GM18526 (cell line): ENCODE results near the gene SLC6A5.

ENCODE experiments used
- POLR2A ChIP-seq: IDR thresholded peaks from 3 replicates; pipeline ENCODE4 v1.6.1; 2011; ENCODE audit not compliant: insufficient read length; ENCODE audit errors: extremely low read depth

SLC6A5 gene

GRCh38 chr11:20595101-20595500 lies 4.3 kb upstream of the SLC6A5 start:
- no peak for TF ChIP-seq POLR2A

- TF ChIP-seq POLR2A, result no peak
These were observed 2.9 kb upstream of the SLC6A5 start for GRCh38 chr11:20596205-20597153.

GRCh38 chr11:20597154-20597679 lies 2.2 kb upstream of the SLC6A5 start:
- TF ChIP-seq POLR2A, result no peak

- TF ChIP-seq POLR2A, result no peak
These were observed 1.5 kb upstream of the SLC6A5 start for GRCh38 chr11:20597680-20598484.

GRCh38 chr11:20598492-20598891 lies 916 bp upstream of the SLC6A5 start:
- TF ChIP-seq POLR2A, result no peak

- TF ChIP-seq POLR2A, result no peak
These were observed 575 bp downstream of the SLC6A5 start for GRCh38 chr11:20600020-20600346.

GRCh38 chr11:20600551-20600950 lies 1.1 kb downstream of the SLC6A5 start:
- no peak for TF ChIP-seq POLR2A

GRCh38 chr11:20601221-20601914 lies 2.0 kb downstream of the SLC6A5 start:
- TF ChIP-seq POLR2A, result no peak

- TF ChIP-seq POLR2A, result no peak
These were observed 4.9 kb downstream of the SLC6A5 start for GRCh38 chr11:20604295-20604803.

GRCh38 chr11:20604864-20605601 lies 5.6 kb downstream of the SLC6A5 start:
- no peak for TF ChIP-seq POLR2A

- TF ChIP-seq POLR2A, result no peak
These were observed 6.2 kb downstream of the SLC6A5 start for GRCh38 chr11:20605602-20606091.

- TF ChIP-seq POLR2A, result no peak
These were observed 9.5 kb downstream of the SLC6A5 start for GRCh38 chr11:20608934-20609333.

- no peak for TF ChIP-seq POLR2A
These were observed 10.6 kb downstream of the SLC6A5 start for GRCh38 chr11:20609727-20610707.

GRCh38 chr11:20610825-20611224 lies 11.4 kb downstream of the SLC6A5 start:
- TF ChIP-seq POLR2A, result no peak

GRCh38 chr11:20611445-20611844 lies 12.0 kb downstream of the SLC6A5 start:
- TF ChIP-seq POLR2A, result no peak
